HUES6 (cell line): ENCODE data around the gene TMEM139.
A peak's percentile ranks its signal among the peaks of the same experiment; 100 is the strongest.
"Not testable (repeated sequence)": the region's sequence is repeated elsewhere in the genome, so short reads cannot be mapped to it uniquely, and the experiment has no call there.

Experiments
- H3K27ac ChIP-seq: 2 replicates; pipeline ENCODE4 v1.7.0; 2013; ENCODE audit warnings: low read depth, mild to moderate bottlenecking, low read length, inconsistent platforms
- H3K27me3 ChIP-seq: 2 replicates; pipeline ENCODE4 v1.6.1; 2013; ENCODE audit warnings: low read length; ENCODE audit not compliant: control insufficient read depth, insufficient read depth
- H3K36me3 ChIP-seq: 2 replicates; pipeline ENCODE4 v1.6.1; 2013; ENCODE audit warnings: low read length; ENCODE audit not compliant: control insufficient read depth, insufficient read depth
- H3K4me1 ChIP-seq: 2 replicates; pipeline ENCODE4 v1.6.1; 2013; ENCODE audit warnings: low read length; ENCODE audit not compliant: control insufficient read depth, insufficient read depth
- H3K4me3 ChIP-seq: 2 replicates; pipeline ENCODE4 v1.5.1; 2013; ENCODE audit warnings: low read depth, low read length
- H3K9ac ChIP-seq: one replicate; pipeline ENCODE4 v1.6.1; 2013; ENCODE audit warnings: mild to moderate bottlenecking, low read length
- H3K9me3 ChIP-seq: 2 replicates; pipeline ENCODE4 v1.6.1; 2013; ENCODE audit warnings: low read depth, low read length; ENCODE audit not compliant: control insufficient read depth, insufficient read depth

Gene TMEM139

GRCh38 chr7:143289421-143289820 lies 4.7 kb downstream of the TMEM139 start:
- peaks cover 21% of the 10 kb centered on the region for H3K27me3 ChIP-seq
- peaks cover 44% of the 10 kb centered on the region for H3K36me3 ChIP-seq
- peak overlapping the region; percentile 83 for H3K4me3 ChIP-seq
- H3K9ac ChIP-seq = peak overlapping the region; percentile 93
- H3K27ac ChIP-seq = no peak overlapping the region
- H3K4me1 ChIP-seq = peaks cover 26% of the 10 kb centered on the region
- peaks cover 11% of the 10 kb centered on the region for H3K9me3 ChIP-seq

GRCh38 chr7:143289888-143290287 lies 5.1 kb downstream of the TMEM139 start:
- not testable (repeated sequence) for H3K27ac ChIP-seq
- Histone ChIP-seq H3K4me1 (peaks cover 22% of the 10 kb centered on the region), H3K9me3 (peaks cover 11% of the 10 kb centered on the region), H3K4me3 (peak overlapping the region; percentile 83; the same call in 1 of the 2 replicates), H3K36me3 (peaks cover 48% of the 10 kb centered on the region), H3K9ac (peak overlapping the region; percentile 93), H3K27me3 (peaks cover 21% of the 10 kb centered on the region)

GRCh38 chr7:143290293-143290692 lies 5.5 kb downstream of the TMEM139 start:
- H3K36me3 ChIP-seq = peaks cover 53% of the 10 kb centered on the region
- no peak overlapping the region for H3K9ac ChIP-seq
- no peak overlapping the region for H3K4me3 ChIP-seq
- no peak overlapping the region for H3K27ac ChIP-seq
- peaks cover 18% of the 10 kb centered on the region for H3K4me1 ChIP-seq
- H3K9me3 ChIP-seq = peaks cover 11% of the 10 kb centered on the region
- H3K27me3 ChIP-seq = peaks cover 21% of the 10 kb centered on the region

- Histone ChIP-seq H3K9me3 (no peaks in the 10 kb centered on the region), H3K9ac (no peak overlapping the region), H3K27ac (no peak overlapping the region), H3K27me3 (no peaks in the 10 kb centered on the region), H3K4me3 (no peak overlapping the region), H3K36me3 (peaks cover 73% of the 10 kb centered on the region), H3K4me1 (peaks cover 12% of the 10 kb centered on the region; the same call in 1 of the 2 replicates)
Observed at GRCh38 chr7:143292876-143293275, 8.1 kb downstream of the TMEM139 start.

GRCh38 chr7:143295870-143296269 lies 11.1 kb downstream of the TMEM139 start:
- Histone ChIP-seq H3K27ac (no peak overlapping the region), H3K4me3 (no peak overlapping the region), H3K9ac (no peak overlapping the region), H3K9me3 (no peaks in the 10 kb centered on the region), H3K27me3 (no peaks in the 10 kb centered on the region), H3K4me1 (no peaks in the 10 kb centered on the region), H3K36me3 (peaks cover 97% of the 10 kb centered on the region)

- Histone ChIP-seq H3K4me1 (no peaks in the 10 kb centered on the region), H3K4me3 (no peak overlapping the region), H3K9ac (no peak overlapping the region), H3K9me3 (no peaks in the 10 kb centered on the region), H3K36me3 (peaks cover 97% of the 10 kb centered on the region), H3K27me3 (no peaks in the 10 kb centered on the region), H3K27ac (no peak overlapping the region)
Observed at GRCh38 chr7:143296686-143297085, 11.9 kb downstream of the TMEM139 start.

GRCh38 chr7:143299346-143299745 lies 14.6 kb downstream of the TMEM139 start:
- H3K27ac ChIP-seq = no peak overlapping the region
- H3K27me3 ChIP-seq = no peaks in the 10 kb centered on the region
- H3K4me1 ChIP-seq = no peaks in the 10 kb centered on the region
- H3K4me3 ChIP-seq = no peak overlapping the region
- H3K9me3 ChIP-seq = no peaks in the 10 kb centered on the region
- peaks cover 96% of the 10 kb centered on the region for H3K36me3 ChIP-seq
- no peak overlapping the region for H3K9ac ChIP-seq

GRCh38 chr7:143299840-143300239 lies 15.1 kb downstream of the TMEM139 start:
- Histone ChIP-seq H3K9me3 (no peaks in the 10 kb centered on the region), H3K4me3 (no peak overlapping the region), H3K27ac (no peak overlapping the region), H3K4me1 (no peaks in the 10 kb centered on the region), H3K9ac (no peak overlapping the region), H3K27me3 (no peaks in the 10 kb centered on the region), H3K36me3 (peaks cover 96% of the 10 kb centered on the region)

GRCh38 chr7:143300959-143301935 lies 16.5 kb downstream of the TMEM139 start:
- Histone ChIP-seq H3K4me1 (no peaks in the 10 kb centered on the region), H3K36me3 (peaks cover 95% of the 10 kb centered on the region), H3K4me3 (no peak overlapping the region), H3K9me3 (no peaks in the 10 kb centered on the region), H3K9ac (no peak overlapping the region), H3K27ac (no peak overlapping the region), H3K27me3 (no peaks in the 10 kb centered on the region)

- peaks cover 95% of the 10 kb centered on the region for H3K36me3 ChIP-seq
Observed at GRCh38 chr7:143303733-143304132, 19.0 kb downstream of the TMEM139 start.

GRCh38 chr7:143304938-143305337 lies 20.2 kb downstream of the TMEM139 start:
- Histone ChIP-seq H3K4me3 (no peak overlapping the region), H3K27ac (no peak overlapping the region), H3K4me1 (no peaks in the 10 kb centered on the region), H3K9ac (no peak overlapping the region), H3K27me3 (no peaks in the 10 kb centered on the region), H3K36me3 (peaks cover 83% of the 10 kb centered on the region), H3K9me3 (no peaks in the 10 kb centered on the region)

More at GRCh38 chr7:143303733-143304132, 19.0 kb downstream of the TMEM139 start:
- Histone ChIP-seq H3K27ac (no peak overlapping the region), H3K9ac (no peak overlapping the region), H3K4me3 (no peak overlapping the region), H3K4me1 (no peaks in the 10 kb centered on the region), H3K9me3 (no peaks in the 10 kb centered on the region), H3K27me3 (no peaks in the 10 kb centered on the region)
